ENCODE results near the gene MARCHF10. TPM values are rescaled to one million over a fixed set of nuclear protein-coding genes. Genes with fewer than 3 reads are reported as not detected.

The MARCHF10 gene
- total RNA-seq, 1 experiment from 2014 or later = not detected

DNA sequence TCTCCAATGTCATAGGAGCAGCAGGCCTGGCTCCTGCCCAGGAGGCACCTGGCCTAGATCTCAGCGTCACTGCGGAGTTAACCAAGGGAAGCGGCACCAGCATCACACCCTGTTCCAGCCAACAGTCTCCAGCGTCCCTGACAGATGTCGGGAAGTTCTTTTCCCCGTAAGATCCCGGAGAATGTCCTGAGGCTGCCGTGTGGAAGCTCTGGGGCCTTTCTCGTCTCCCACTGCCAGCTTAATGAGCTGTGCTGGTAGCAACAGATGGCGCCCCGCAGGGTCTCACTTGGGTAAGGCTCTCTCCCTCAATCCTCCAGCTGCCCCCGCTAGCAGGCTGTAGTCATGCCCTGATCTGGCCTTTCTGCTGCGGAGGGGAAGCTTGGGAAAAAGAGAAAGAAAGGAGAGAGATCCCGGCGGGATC lies 57.5 kb downstream of the MARCHF10 start:
- no peaks in the 10 kb centered on the region for H3K36me3 ChIP-seq
- H3K27me3 ChIP-seq = no peaks in the 10 kb centered on the region
- no peak overlapping the region for H3K4me3 ChIP-seq
- no peaks in the 10 kb centered on the region for H3K9me3 ChIP-seq
- DNase-seq = no peak

DNA sequence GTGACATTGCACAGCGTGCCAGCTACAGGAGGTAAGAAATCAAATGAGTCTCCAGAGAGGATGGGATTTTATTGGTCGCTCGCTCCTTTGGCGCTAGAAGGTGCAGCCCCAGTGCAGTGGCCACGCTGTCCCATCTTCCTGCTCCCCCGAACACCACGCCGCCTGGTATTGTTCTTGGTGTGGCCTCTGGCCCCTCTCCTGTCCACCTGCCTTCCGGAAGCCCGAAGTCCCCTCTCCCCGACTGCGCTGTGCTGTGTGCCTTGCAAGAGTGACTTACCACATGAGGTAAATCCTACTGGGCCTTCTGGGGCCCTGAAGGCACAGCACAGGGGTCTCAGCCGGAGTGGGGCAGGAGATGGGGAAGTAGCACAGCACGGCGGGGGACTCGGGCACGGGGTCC lies 58.2 kb downstream of the MARCHF10 start:
- H3K4me3 ChIP-seq = no peak overlapping the region
- H3K27me3 ChIP-seq = no peaks in the 10 kb centered on the region
- DNase-seq = no peak
- H3K36me3 ChIP-seq = no peaks in the 10 kb centered on the region
- no peaks in the 10 kb centered on the region for H3K9me3 ChIP-seq

DNA sequence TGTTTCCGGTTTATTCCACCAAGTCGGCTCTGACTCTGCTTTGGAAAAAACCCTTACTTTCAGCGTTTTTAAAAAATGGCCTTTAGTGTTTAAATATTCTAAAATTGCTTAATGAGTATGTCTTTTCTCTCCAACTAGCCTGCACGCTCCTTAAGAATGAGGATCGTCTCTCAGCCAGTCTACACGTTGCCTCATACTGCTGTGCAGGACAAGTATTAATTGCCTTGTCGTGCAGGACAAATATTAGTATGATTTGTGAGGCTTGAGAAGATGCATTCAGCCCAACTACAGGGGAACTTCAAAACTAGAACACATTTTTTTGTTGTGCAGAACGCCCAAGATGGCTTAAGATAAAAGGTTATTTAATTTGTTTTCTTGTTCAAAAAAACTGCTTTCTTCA lies 61.2 kb downstream of the MARCHF10 start:
- Histone ChIP-seq H3K4me3 (no peak overlapping the region), H3K9me3 (no peaks in the 10 kb centered on the region), H3K36me3 (no peaks in the 10 kb centered on the region), H3K27me3 (no peaks in the 10 kb centered on the region)
- DNase-seq = no peak

DNA sequence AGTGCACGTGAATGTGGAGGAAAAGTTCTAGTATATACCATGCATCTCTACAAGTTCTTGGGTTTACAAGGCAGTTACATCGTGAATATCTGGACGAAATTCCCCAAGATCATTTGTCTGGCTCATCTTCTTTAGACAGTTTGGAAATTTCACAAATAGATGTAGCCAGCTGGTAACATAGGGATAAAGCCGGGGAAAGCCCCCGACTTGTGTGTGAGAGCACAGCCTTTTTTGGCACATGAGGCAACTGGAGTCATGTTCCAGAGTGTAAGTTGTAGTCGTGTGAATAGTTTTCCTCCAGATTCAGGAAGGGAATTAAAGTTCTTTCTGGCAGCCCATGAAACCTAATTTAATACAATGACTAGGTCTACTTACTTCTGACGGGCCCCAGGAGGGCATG lies 62.3 kb downstream of the MARCHF10 start:
- Histone ChIP-seq H3K36me3 (no peaks in the 10 kb centered on the region), H3K27me3 (no peaks in the 10 kb centered on the region), H3K9me3 (no peaks in the 10 kb centered on the region), H3K4me3 (no peak overlapping the region)
- DNase-seq = no peak

DNA sequence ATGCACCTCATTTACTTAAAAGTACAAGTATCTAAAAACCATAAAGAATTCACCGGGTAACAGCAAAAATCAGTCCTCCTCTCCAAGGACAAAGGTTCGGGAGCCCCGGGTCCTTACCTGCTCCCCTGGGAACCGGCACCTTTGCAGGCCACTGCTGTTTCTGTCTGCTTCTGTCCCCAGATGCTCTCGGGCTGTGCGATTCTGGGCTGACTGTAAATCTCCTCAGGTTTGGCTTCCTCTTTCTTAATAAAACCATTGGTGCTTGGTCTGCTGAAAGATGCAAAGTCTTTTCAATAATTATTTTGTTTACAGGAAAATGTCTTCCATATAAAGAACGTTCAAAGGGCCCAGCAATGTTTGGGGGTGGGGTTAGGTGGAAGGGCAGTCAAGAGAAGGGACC lies 63.9 kb downstream of the MARCHF10 start:
- no peaks in the 10 kb centered on the region for H3K36me3 ChIP-seq
- no peaks in the 10 kb centered on the region for H3K27me3 ChIP-seq
- no peak overlapping the region for H3K4me3 ChIP-seq
- no peak for DNase-seq
- no peaks in the 10 kb centered on the region for H3K9me3 ChIP-seq

DNA sequence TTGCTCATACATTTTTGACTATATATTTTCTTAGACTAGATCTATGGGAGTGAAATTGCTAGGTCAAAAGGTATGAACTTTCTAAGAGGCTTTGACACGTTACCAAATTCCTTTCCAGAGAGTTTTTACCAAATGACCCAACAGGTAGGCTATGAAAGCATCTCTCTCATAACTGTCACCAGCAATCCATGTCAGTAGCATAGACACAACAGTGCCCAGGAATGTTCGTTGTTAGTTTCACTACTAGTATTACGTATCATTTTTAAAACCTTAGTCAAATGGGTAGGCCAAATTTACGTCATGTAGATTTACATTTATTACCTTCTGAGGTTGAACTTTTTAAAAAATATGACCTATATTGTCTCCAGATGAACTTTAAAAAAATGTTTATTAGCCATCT lies 66.8 kb downstream of the MARCHF10 start:
- no peak for DNase-seq
- no peaks in the 10 kb centered on the region for H3K27me3 ChIP-seq
- no peak overlapping the region for H3K4me3 ChIP-seq
- H3K9me3 ChIP-seq = no peaks in the 10 kb centered on the region
- no peaks in the 10 kb centered on the region for H3K36me3 ChIP-seq

DNA sequence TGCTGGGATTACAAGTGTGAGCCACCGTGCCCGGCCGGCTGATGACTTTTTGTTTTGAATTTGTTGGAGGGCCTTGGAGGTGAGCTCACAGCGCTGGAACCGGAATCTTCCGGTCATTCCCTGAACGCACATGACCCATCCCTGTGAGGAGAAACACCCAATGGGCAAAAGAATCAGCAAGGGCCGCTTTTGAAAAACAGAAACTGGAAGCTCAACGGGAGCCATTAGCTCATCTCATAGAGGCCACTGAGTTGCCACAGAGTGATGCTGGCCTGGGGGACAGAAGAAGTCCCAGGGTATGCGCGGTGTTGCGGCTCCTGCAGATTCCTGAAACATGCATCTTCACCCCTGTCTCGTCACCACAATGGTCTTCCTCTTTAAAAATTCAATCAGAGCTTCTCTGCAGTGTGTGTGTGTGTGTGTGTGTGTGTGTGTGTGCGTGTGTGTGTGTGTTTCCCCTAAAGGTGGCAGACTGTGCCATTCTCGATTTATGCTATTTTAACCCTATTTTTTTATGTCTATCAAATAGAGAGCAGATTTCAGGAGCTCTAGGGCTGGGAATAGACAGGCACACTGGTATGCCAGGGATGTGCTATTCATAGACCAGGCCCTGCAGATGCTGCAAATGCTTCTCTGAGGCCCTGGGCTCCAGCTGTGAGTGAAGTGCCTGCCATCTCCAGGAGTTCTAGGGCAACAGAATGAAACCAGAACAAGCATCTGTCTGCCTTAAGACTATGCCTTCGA lies 68.3 kb downstream of the MARCHF10 start:
- H3K9me3 ChIP-seq = no peaks in the 10 kb centered on the region
- H3K36me3 ChIP-seq = no peaks in the 10 kb centered on the region
- DNase-seq = no peak
- no peaks in the 10 kb centered on the region for H3K27me3 ChIP-seq
- H3K4me3 ChIP-seq = no peak overlapping the region

DNA sequence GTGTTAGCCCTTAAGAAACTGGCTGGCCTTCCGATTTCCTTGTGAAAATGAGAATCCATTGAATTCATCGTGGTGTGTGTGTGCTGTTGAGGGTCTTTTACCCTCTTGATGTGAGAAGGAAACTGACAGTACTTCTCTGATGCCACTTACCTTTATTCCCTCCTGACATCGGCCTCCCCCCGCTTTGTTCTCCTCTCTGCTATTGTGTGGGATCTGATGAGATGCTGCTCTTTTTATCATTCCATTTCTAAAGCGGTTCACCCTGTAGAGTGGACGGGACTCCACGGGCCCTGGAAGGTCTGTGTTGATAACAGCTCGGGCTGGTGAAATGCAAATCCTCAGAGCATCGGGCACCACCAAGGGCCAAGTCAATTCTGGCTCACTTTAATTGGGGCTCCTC lies 69.8 kb downstream of the MARCHF10 start:
- no peak for DNase-seq
- Histone ChIP-seq H3K9me3 (no peaks in the 10 kb centered on the region), H3K36me3 (no peaks in the 10 kb centered on the region), H3K27me3 (no peaks in the 10 kb centered on the region), H3K4me3 (no peak overlapping the region)

DNA sequence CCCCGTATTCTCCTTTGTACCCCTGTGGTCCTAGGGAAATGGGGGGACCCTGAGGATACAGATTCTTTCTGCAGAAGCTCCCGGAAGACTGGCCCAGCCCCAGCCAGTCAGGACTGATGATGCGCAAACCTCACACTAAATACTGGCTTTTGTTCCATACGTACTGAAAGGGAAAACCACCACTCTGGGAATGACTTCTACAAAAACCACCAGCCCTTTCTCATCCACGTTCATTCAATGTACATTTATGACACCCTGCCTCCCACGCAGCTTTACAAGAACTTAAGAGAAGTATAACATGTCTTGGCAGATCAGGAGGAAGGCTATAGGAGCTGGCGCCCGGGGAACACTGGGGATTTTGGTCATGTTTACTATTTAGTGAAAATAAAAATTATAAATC lies 70.6 kb downstream of the MARCHF10 start:
- no peak for DNase-seq
- H3K27me3 ChIP-seq = no peaks in the 10 kb centered on the region
- no peaks in the 10 kb centered on the region for H3K9me3 ChIP-seq
- H3K36me3 ChIP-seq = no peaks in the 10 kb centered on the region
- H3K4me3 ChIP-seq = no peak overlapping the region

DNA sequence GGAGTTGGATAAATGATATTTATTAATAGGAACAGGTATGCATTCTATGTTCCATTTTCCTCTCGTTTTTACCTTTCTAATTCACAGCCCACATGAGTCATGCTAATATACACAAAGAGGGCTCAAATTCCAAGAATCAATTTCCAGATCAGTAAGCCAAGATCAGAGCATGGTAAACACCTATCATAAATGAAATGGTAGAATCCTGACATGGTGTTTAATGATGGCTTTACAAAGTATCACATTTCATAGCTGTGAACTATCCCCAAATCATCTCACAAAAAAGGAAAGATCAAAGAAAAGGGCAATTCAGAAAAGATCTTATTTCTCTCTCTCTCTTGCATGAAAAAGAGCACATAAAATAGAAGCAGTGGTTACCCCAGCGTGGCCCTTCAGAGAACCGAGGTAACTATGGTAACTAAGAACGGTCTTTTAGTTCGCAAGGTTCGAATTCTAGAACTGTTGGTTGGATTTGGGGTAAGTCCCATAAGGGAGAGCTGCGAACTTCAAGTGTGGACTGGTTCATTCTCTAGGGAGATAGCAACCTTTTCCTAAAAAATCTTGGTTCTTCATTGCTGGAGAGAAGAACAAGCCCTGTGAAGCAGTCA lies 73.0 kb downstream of the MARCHF10 start:
- no peaks in the 10 kb centered on the region for H3K36me3 ChIP-seq
- no peaks in the 10 kb centered on the region for H3K27me3 ChIP-seq
- H3K4me3 ChIP-seq = no peak overlapping the region
- H3K9me3 ChIP-seq = no peaks in the 10 kb centered on the region
- DNase-seq = no peak

DNA sequence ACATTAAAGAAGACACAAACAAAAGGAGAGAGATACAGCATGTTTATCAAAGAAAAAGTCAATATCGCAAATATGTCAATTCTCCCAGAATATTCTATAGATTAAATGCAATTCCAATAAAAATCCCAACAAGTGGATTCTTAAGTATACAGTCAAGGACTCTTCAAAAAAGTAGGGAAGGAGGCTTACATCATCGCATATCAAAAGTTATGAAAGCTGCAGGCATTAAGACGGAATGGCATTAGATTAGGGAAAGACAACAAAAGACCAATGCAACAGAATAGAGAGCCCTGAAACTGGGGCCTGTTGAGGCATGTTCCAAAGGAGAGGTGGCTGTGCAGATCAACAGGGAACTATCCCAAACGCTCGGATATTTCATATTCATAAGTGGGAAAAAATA lies 76.0 kb downstream of the MARCHF10 start:
- Histone ChIP-seq H3K36me3 (no peaks in the 10 kb centered on the region), H3K27me3 (no peaks in the 10 kb centered on the region), H3K4me3 (no peak overlapping the region), H3K9me3 (no peaks in the 10 kb centered on the region)
- no peak for DNase-seq

DNA sequence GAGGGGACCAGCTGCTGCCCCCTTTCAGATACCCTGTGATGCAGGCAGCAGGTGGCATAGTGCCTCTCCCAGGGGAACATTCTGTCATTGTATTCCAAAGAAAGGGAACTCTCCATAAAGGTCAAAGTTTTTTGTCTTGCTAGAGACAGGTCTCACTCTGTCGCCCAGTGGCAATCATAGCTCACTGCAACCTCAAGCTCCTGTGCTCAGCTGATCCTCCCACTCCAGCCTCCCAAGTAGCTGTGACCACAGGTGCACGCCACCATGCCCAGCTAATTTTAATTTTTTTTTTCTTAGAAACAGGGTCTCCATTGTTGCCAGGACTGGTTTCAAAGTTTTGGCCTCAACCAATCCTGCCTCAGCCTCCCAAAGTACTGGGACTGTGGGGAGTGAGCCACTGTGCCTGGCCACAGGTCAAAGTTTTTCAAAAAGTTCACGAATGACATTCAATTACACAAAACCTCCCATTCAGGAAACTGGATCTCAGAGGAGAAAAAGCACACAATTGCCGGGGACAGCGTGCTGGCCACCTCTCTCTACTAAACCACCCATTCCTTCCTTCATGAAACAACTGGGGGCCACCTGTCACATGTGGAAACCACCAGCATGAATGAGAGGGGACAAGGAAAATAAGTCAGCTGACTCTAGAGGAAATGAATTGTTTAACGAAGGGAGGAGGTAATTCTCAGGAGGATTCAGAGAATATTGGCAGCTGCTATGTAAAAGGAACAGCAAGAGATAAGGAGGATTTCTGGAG lies 80.0 kb downstream of the MARCHF10 start:
- H3K36me3 ChIP-seq = no peaks in the 10 kb centered on the region

DNA sequence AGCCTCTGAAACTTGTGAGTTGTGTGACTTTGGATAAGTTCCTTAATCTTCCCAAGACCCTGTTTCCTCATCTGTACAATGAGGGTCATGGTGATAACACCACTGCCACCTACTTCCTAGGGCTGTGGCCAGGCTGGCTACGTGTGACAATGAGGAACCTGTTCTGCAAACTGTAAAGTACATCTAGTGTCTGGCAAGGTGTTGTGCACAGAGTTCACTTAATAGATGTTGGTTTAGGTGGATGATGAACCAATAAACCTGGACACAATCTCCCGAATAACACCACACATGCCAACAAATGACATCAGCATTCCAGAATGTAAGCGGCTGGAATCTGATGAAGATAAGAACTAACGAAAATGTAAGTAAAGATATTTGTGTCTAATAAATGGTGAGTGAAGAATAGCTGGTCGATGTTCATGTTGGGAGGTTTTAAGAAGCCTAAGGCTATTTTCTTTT lies 82.3 kb downstream of the MARCHF10 start:
- Histone ChIP-seq H3K27me3 (no peaks in the 10 kb centered on the region), H3K4me3 (no peak overlapping the region), H3K36me3 (no peaks in the 10 kb centered on the region), H3K9me3 (no peaks in the 10 kb centered on the region)
- no peak for DNase-seq

More for the DNA sequence above, 80.0 kb downstream of the MARCHF10 start:
- no peaks in the 10 kb centered on the region for H3K9me3 ChIP-seq
- H3K27me3 ChIP-seq = no peaks in the 10 kb centered on the region
- DNase-seq = no peak
- H3K4me3 ChIP-seq = no peak overlapping the region

DNA sequence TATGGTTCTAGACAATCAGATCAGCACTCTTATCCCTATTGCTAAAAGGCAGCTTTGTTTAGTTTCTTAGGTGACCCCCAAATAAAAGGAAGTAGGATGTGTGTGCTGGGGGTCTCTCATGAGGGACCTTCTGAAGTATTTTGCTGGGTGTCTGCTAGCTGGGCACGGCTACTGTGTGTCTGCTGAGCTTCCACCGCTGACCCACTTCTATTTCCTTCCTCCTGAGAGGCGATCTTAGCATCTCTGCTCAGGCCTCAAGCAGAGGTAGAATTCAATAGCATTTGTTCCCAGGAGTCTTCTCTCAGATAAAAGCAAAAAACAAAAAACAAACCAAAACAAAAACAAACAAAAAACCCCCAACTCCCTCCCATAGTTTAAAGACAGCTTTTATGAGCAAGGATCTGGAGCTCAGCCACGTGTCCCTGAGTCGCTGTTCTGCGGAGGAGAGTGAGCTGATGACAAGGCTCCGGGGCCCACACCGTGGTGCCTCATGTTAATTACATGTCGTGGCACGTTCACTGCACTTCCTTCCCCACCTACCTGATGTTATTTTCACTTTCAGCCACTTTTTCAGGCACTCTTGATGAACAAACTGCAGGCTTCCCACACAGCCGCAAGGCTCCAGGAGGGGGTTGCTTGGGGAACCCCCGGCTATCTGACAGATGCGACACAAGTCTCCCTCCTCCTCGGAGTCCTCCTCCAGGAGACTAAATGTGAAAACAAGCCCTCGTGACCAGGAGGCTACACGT lies 83.5 kb downstream of the MARCHF10 start:
- Histone ChIP-seq H3K36me3 (no peaks in the 10 kb centered on the region), H3K27me3 (no peaks in the 10 kb centered on the region), H3K9me3 (no peaks in the 10 kb centered on the region; the same call in 1 of the 2 replicates), H3K4me3 (no peak overlapping the region)
- DNase-seq = peak; percentile 48

DNA sequence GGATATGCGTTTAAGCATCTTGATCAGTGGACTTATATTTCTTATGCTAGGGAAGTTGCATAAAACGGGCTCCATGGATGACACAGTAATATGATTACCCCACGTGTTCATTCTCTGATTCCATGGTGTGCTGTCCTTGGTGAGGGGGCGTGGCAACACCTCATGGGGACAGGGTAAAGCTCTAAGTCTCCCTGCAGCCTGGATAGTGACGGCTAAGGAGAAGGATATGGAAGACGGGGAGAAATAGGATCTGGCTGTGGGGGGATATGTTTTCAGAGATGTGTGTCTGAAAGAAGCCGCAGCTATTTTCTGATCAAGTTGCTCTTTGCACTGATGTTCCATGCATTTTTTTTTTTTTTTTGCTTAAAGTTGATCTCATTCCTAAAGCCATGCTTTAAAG lies 84.3 kb downstream of the MARCHF10 start:
- Histone ChIP-seq H3K9me3 (no peaks in the 10 kb centered on the region; the same call in 1 of the 2 replicates), H3K36me3 (no peaks in the 10 kb centered on the region), H3K4me3 (no peak overlapping the region), H3K27me3 (no peaks in the 10 kb centered on the region)
- DNase-seq = no peak

DNA sequence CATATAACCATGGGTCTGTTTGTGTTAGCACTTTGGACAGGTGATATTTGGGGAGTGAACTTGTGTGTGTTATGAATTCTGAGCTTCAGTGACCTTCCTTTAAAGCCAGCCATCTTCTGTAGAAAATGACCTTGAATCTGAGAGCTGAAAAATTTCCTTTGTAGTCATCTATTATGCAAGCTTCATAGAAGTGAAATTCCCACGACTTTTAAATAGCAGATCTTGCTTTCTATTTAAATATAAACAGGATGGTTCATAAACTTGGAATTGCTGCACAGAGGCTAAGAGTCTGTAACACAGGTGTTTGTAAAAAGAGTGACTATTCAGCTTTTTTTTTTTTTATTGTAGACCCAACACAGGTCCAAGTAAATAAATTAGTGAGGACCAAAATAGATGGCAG lies 85.5 kb downstream of the MARCHF10 start:
- DNase-seq = no peak
- H3K9me3 ChIP-seq = no peaks in the 10 kb centered on the region; the same call in 1 of the 2 replicates
- H3K36me3 ChIP-seq = no peaks in the 10 kb centered on the region
- H3K27me3 ChIP-seq = no peaks in the 10 kb centered on the region
- no peak overlapping the region for H3K4me3 ChIP-seq

Data from MG63 (cell line).